IMR-90 (cell line): ENCODE measurements around the gene THRAP3. TPM values are rescaled to one million over a fixed set of nuclear protein-coding genes. Genes with fewer than 3 reads are reported as not detected.

ENCODE experiments used
- ATAC-seq: fragments of 200-7000 bp; cut with Tn5 transposase; 2 replicates; pipeline ENCODE4 v1.9.1; 2020; ENCODE audit warnings: low read depth, mild to moderate bottlenecking, moderate library complexity
- BruUV-seq: library from RNA; stranded (reverse); fragments of 400-500 nt; replicated peaks from 2 replicates; lab custom pipeline; 2021; lab: Mats Ljungman, UMichigan
- CTCF ChIA-PET: fragments of 300-600 bp; formaldehyde crosslinking; extraction: SDS; loops from one replicate; lab custom pipeline; 2021; ENCODE audit warnings: antibody characterized with exemption; lab: Yijun Ruan, JAX
- POLR2A ChIA-PET: fragments of 300-600 bp; sonication (Branson Sonifier 250); formaldehyde crosslinking; loops from one replicate; lab custom pipeline; 2022; ENCODE audit warnings: antibody characterized with exemption; ENCODE audit not compliant: unreplicated experiment; lab: Charles Lee
- DNase-seq: peaks from one replicate; pipeline ENCODE4 v3.0.0; 2013
- H2AFZ ChIP-seq: replicated peaks from 2 replicates; pipeline ENCODE3; 2013; ENCODE audit warnings: low read length, mild to moderate bottlenecking; ENCODE audit not compliant: poor library complexity
- H2AK5ac ChIP-seq: 2 replicates; pipeline ENCODE4 v1.6.1; 2013; ENCODE audit warnings: low read depth, low read length, inconsistent platforms
- H2AK9ac ChIP-seq: replicated peaks from 2 replicates; pipeline ENCODE3; 2013; ENCODE audit warnings: mild to moderate bottlenecking, low read depth, low read length, moderate library complexity; ENCODE audit not compliant: poor library complexity
- H2BK120ac ChIP-seq: 2 replicates; pipeline ENCODE4 v1.6.1; 2013; ENCODE audit warnings: low read depth, low read length, inconsistent platforms
- H2BK15ac ChIP-seq: 3 replicates; pipeline ENCODE4 v1.6.1; 2013; ENCODE audit warnings: low read depth, low read length, inconsistent platforms
- H2BK20ac ChIP-seq: 2 replicates; pipeline ENCODE4 v1.6.1; 2013; ENCODE audit warnings: low read depth, mild to moderate bottlenecking, inconsistent platforms, low read length, moderate library complexity
- H2BK5ac ChIP-seq: 2 replicates; pipeline ENCODE4 v1.6.1; 2013; ENCODE audit warnings: mild to moderate bottlenecking, low read depth, low read length, inconsistent platforms; ENCODE audit not compliant: poor library complexity, severe bottlenecking
- H3K14ac ChIP-seq: replicated peaks from 2 replicates; pipeline ENCODE4 v1.6.1; 2013; ENCODE audit warnings: low read depth, low read length, inconsistent platforms
- H3K18ac ChIP-seq: 2 replicates; pipeline ENCODE4 v1.6.1; 2013; ENCODE audit warnings: low read depth, low read length, control low read depth
- H3K23ac ChIP-seq: 2 replicates; pipeline ENCODE4 v1.6.1; 2013; ENCODE audit warnings: low read depth, low read length, inconsistent platforms
- H3K27ac ChIP-seq: 2 replicates; pipeline ENCODE4 v1.5.1; 2013; ENCODE audit warnings: mild to moderate bottlenecking, control low read depth, low read length; ENCODE audit not compliant: insufficient read depth
- H3K27me3 ChIP-seq: 2 replicates; pipeline ENCODE4 v1.6.1; 2013; ENCODE audit warnings: low read length; ENCODE audit not compliant: control insufficient read depth, insufficient read depth
- H3K36me3 ChIP-seq: 2 replicates; pipeline ENCODE4 v1.6.1; 2013; ENCODE audit warnings: low read length, mixed read lengths; ENCODE audit not compliant: control insufficient read depth, insufficient read depth
- H3K4ac ChIP-seq: 2 replicates; pipeline ENCODE4 v1.6.1; 2013; ENCODE audit warnings: low read depth, low read length, inconsistent platforms
- H3K4me1 ChIP-seq: 2 replicates; pipeline ENCODE4 v1.6.1; 2013; ENCODE audit warnings: low read length, mixed read lengths; ENCODE audit not compliant: control insufficient read depth, insufficient read depth
- H3K4me2 ChIP-seq: 2 replicates; pipeline ENCODE4 v1.6.1; 2013; ENCODE audit warnings: low read depth, mild to moderate bottlenecking, control low read depth, low read length, moderate library complexity
- H3K4me3 ChIP-seq: 2 replicates; pipeline ENCODE4 v1.5.1; 2013; ENCODE audit warnings: low read depth, mild to moderate bottlenecking, control low read depth, low read length, moderate library complexity; ENCODE audit not compliant: insufficient read depth
- H3K56ac ChIP-seq: 2 replicates; pipeline ENCODE4 v1.6.1; 2013; ENCODE audit warnings: low read length, inconsistent platforms; ENCODE audit not compliant: insufficient read depth; ENCODE audit errors: extremely low read depth
- H3K79me1 ChIP-seq, 2 experiments: 2 replicates each; pipeline ENCODE4 v1.6.1; 2013; ENCODE audit warnings: low read length in 2 of 2, inconsistent platforms in 1 of 2, low read depth in 1 of 2
- H3K9ac ChIP-seq: 2 replicates; pipeline ENCODE4 v1.6.1; 2013; ENCODE audit warnings: low read depth, low read length, control low read depth
- H3K9me1 ChIP-seq: 2 replicates; pipeline ENCODE4 v1.6.1; 2013; ENCODE audit warnings: low read length, inconsistent platforms; ENCODE audit not compliant: insufficient read depth
- H3K9me3 ChIP-seq: 2 replicates; pipeline ENCODE4 v1.6.1; 2013; ENCODE audit warnings: low read length; ENCODE audit not compliant: control insufficient read depth, insufficient read depth
- H4K20me1 ChIP-seq: 2 replicates; pipeline ENCODE4 v1.6.1; 2013; ENCODE audit warnings: low read length, inconsistent platforms; ENCODE audit not compliant: insufficient read depth
- H4K5ac ChIP-seq: 2 replicates; pipeline ENCODE4 v1.6.1; 2013; ENCODE audit warnings: mild to moderate bottlenecking, low read depth, low read length, control low read depth
- H4K8ac ChIP-seq, 2 experiments: 2 replicates each; pipeline ENCODE4 v1.6.1; 2013; ENCODE audit warnings: low read depth in 2 of 2, low read length in 2 of 2, control low read depth in 1 of 2, inconsistent platforms in 1 of 2
- H4K91ac ChIP-seq: 2 replicates; pipeline ENCODE4 v1.6.1; 2013; ENCODE audit warnings: low read depth, low read length, inconsistent platforms; ENCODE audit not compliant: insufficient read depth
- BHLHE40 ChIP-seq: fragments of 150-350 bp; IDR thresholded peaks from 2 replicates; pipeline ENCODE4 v1.6.1; 2016; ENCODE audit warnings: mild to moderate bottlenecking, low read depth, low read length
- CHD1 ChIP-seq: IDR thresholded peaks from 2 replicates; pipeline ENCODE4 v1.6.1; 2012; ENCODE audit warnings: low read depth, low read length, improper control_type of control experiment
- FOS ChIP-seq: fragments of 150-350 bp; IDR thresholded peaks from 2 replicates; pipeline ENCODE4 v1.6.1; 2016; ENCODE audit warnings: low read depth, low read length
- MXI1 ChIP-seq: IDR thresholded peaks from 2 replicates; pipeline ENCODE4 v1.6.1; 2012; ENCODE audit warnings: low read depth, mild to moderate bottlenecking, low read length, moderate library complexity, borderline replicate concordance
- POLR2A ChIP-seq: IDR thresholded peaks from 2 replicates; pipeline ENCODE4 v1.6.1; 2012; ENCODE audit warnings: mild to moderate bottlenecking, low read depth, low read length
- RAD21 ChIP-seq: IDR thresholded peaks from 2 replicates; pipeline ENCODE4 v1.6.1; 2012; ENCODE audit warnings: low read length, improper control_type of control experiment
- RCOR1 ChIP-seq: IDR thresholded peaks from 2 replicates; pipeline ENCODE4 v1.6.1; 2012; ENCODE audit warnings: mild to moderate bottlenecking, low read length, improper control_type of control experiment; ENCODE audit not compliant: insufficient replicate concordance
- USF2 ChIP-seq: fragments of 150-350 bp; IDR thresholded peaks from 2 replicates; pipeline ENCODE4 v1.6.1; 2017; ENCODE audit warnings: mild to moderate bottlenecking, antibody characterized with exemption, low read length, low read depth
- WGBS, 2 experiments: methylation state at CpG; one replicate each; pipeline versions ENCODE4 v1.1.5 to v1.1.7; 2013; ENCODE audit warnings: missing lambda C conversion rate in 2 of 2; ENCODE audit not compliant: insufficient read length in 1 of 2; ENCODE audit errors: extremely low coverage in 2 of 2; 5-methylcytosine and 5-hydroxymethylcytosine counted together
- dilution Hi-C: fragments of 300-500 bp; cut with HindIII; formaldehyde crosslinking; loops from one replicate; pipeline ENCODE4 v1.14.3; 2018; ENCODE audit warnings: low sequenced_read_pairs; ENCODE audit not compliant: unreplicated experiment
- in situ Hi-C: fragments of 300-500 bp; cut with MboI; formaldehyde crosslinking; loops from 3 replicates; pipeline ENCODE4 v1.14.3; 2019; ENCODE audit warnings: low sequenced_read_pairs, inconsistent platforms, mixed read lengths
- intact Hi-C: fragments of 100-400 bp; cut with micrococcal nuclease; formaldehyde crosslinking; loops from 2 replicates; pipeline ENCODE4 v1.10.0; 2022
- polyA plus RNA-seq, 3 experiments: library from polyadenylated mRNA; depleted of rRNA; stranded (reverse); fragments of >200 nt; gene quantifications; 2 replicates each; pipeline ENCODE4 v1.2.3, GENCODE V29; 2012; ENCODE audit warnings: low replicate concordance in 1 of 3
- total RNA-seq: library from RNA; depleted of rRNA; stranded (reverse); fragments of >200 nt; gene quantifications from 2 replicates; pipeline ENCODE4 v1.2.3, GENCODE V29; 2012

THRAP3 gene
- total and polyA plus RNA-seq, 2 of the 4 experiments (the other 2 are of a cell fraction) = 60.6 to 66.5 TPM

DNA sequence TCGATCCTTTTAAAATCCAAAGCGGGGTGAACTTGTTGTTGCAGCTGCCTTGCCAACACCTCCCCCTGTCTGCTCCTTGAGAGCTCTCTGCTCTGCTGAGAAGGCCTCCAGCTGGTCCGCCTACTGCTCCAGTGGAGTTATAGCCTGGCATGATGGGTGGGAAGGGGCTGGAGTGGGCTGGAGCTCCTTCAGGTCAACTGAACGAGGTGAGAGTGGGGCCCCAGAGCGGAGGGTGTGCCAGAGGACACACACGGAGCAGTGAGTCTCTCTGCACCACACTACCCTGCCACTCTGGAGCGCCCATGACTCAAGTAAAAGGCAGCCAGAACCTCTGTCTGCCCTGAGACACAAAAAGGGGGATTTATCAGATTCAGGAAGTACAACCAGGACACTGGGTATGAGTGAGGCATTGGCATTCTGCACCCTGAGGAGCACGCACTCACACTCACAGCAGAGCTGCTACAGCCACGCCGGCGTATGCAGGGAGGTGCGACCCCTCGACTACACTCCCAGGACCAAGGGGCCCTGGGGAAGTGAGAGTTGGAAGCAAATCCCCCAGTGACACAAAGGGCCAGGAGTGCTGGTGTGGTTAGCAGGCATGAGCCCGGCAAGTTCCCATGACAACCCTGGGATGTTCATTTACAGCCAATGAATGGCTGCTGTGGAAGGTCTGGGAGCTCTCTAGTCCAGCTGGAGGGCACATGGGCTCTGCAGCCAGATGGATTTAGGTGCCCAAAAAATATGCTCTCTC, 127.2 kb downstream of the THRAP3 start:
- Histone ChIP-seq H3K36me3 (peaks cover 49% of the 10 kb centered on the region), H3K4me2 (peak overlapping the region; percentile 53), H3K9me3 (no peaks in the 10 kb centered on the region), H2BK5ac (peak overlapping the region; percentile 99), H3K14ac (peak overlapping the region; percentile 98), H3K4me1 (peaks cover 45% of the 10 kb centered on the region), H4K20me1 (no peaks in the 10 kb centered on the region), H3K23ac (peak overlapping the region; percentile 99), H2AK5ac (peak overlapping the region; percentile 99), H3K27me3 (no peaks in the 10 kb centered on the region), H3K4ac (peak overlapping the region; percentile 100), H2BK120ac (peak overlapping the region; percentile 99), H2BK15ac (peak overlapping the region; percentile 97), H2AFZ (peak overlapping the region; percentile 86), H3K27ac (peak overlapping the region; percentile 91), H3K56ac (peak overlapping the region; percentile 97), H3K79me1 (peaks cover 13 to 71% of the 10 kb centered on the region in 2 experiments; a peak in 3 of 4 replicates), H4K5ac (peak overlapping the region; percentile 77), H3K9me1 (peaks cover 37% of the 10 kb centered on the region), H4K8ac (peak overlapping the region; percentile 78 to 98), H2AK9ac (peak overlapping the region; percentile 100), H3K18ac (peak overlapping the region; percentile 81), H3K4me3 (no peak overlapping the region), H4K91ac (peak overlapping the region; percentile 100), H2BK20ac (peak overlapping the region; percentile 98), H3K9ac (peak overlapping the region; percentile 50)
- in situ Hi-C loops = no loop called here
- dilution Hi-C loops = no loop called here
- BruUV-seq = no TSS peak
- DNase-seq (peak; percentile 86), ATAC-seq (peak; percentile 66)
- no CpG with 5 or more reads among the region's 14 CpGs for WGBS, 2 experiments
- POLR2A ChIA-PET = interaction anchor here (1.2 to 1.7 kb wide), 2 partner anchors 35 to 202 kb away, joined by 3 to 5 read pairs; partner anchors contain the start of gene TRAPPC3
- intact Hi-C loops = loop anchor here (2.0 kb wide), 2 partner anchors 29 to 69 kb away; partner anchors contain the start of gene EVA1B
- peak; percentile 10; the same call in 1 of the 2 replicates for TF ChIP-seq RAD21
- TF ChIP-seq POLR2A = 0 out of 2 replicates have a peak, but pooled peaks have one; percentile 25
- peak; percentile 73 for TF ChIP-seq RCOR1
- TF ChIP-seq BHLHE40 = no peak
- peak; percentile 41; the same call in 1 of the 2 replicates for TF ChIP-seq USF2
- TF ChIP-seq MXI1 = peak; percentile 85; the same call in 1 of the 2 replicates
- no peak for TF ChIP-seq CHD1
- TF ChIP-seq FOS = peak; percentile 30; the same call in 1 of the 2 replicates
- CTCF ChIA-PET = interaction anchor here (1.0 to 3.2 kb wide), 4 partner anchors 9 to 28 kb away, joined by 4 to 18 read pairs (median 10); partner anchors contain the start of gene EVA1B
